ACC112 (cell line): ENCODE data around the gene MAGEB16.

ENCODE experiments used
- H2AFZ ChIP-seq: fragments of 200-600 bp; sonication (generic); one replicate; pipeline ENCODE4 v1.6.0; 2017; ENCODE audit warnings: antibody characterized with exemption, low read length; ENCODE audit not compliant: unreplicated experiment
- H3K27ac ChIP-seq: fragments of 200-600 bp; sonication (generic); 2 replicates; pipeline ENCODE4 v1.5.1; 2014; ENCODE audit warnings: low read depth, mild to moderate bottlenecking, antibody characterized with exemption, low read length, moderate library complexity
- H3K27me3 ChIP-seq: fragments of 200-600 bp; sonication (generic); 2 replicates; pipeline ENCODE4 v1.6.1; 2014; ENCODE audit warnings: mild to moderate bottlenecking, antibody characterized with exemption, low read length, moderate library complexity, mixed read lengths; ENCODE audit not compliant: insufficient read depth
- H3K36me3 ChIP-seq: fragments of 200-600 bp; sonication (generic); 2 replicates; pipeline ENCODE4 v1.6.1; 2016; ENCODE audit warnings: mild to moderate bottlenecking, antibody characterized with exemption, low read length, moderate library complexity, mixed read lengths; ENCODE audit not compliant: insufficient read depth
- H3K4me1 ChIP-seq: fragments of 200-600 bp; sonication (generic); one replicate; pipeline ENCODE4 v1.6.1; 2016; ENCODE audit warnings: low read length, mixed read lengths; ENCODE audit not compliant: insufficient read depth, unreplicated experiment, control insufficient read depth
- H3K4me3 ChIP-seq: fragments of 200-600 bp; sonication (generic); 2 replicates; pipeline ENCODE4 v1.5.1; 2014; ENCODE audit warnings: mild to moderate bottlenecking, low read depth, low read length
- H3K79me2 ChIP-seq: fragments of 200-600 bp; sonication (generic); one replicate; pipeline ENCODE4 v1.6.0; 2016; ENCODE audit warnings: low read length; ENCODE audit not compliant: control insufficient read depth, unreplicated experiment, insufficient read depth

MAGEB16 gene

DNA sequence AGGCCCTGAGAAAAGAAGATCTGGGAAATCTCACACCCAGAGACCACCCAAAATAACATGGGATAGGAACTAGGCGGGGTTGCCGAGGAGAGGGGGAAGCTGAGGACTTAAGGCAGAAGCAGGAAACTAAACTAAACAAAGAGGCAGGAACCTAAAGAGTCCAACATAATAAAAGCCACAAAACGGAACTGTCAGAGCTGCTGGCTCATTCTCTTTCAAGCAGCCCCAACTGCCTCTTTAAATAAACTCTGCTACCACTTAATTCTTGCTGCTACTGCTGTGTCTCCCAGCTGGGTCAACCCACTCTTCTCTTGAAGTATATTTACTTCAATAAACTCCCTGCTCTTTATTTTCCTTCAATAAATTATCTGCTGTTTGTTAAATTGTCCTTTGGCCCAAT, 44.5 kb downstream of the MAGEB16 start:
- Histone ChIP-seq H3K4me1 (no peaks in the 10 kb centered on the region), H3K4me3 (no peak overlapping the region), H2AFZ (no peak overlapping the region), H3K27ac (no peak overlapping the region), H3K79me2 (no peaks in the 10 kb centered on the region), H3K27me3 (no peaks in the 10 kb centered on the region), H3K36me3 (no peaks in the 10 kb centered on the region)

DNA sequence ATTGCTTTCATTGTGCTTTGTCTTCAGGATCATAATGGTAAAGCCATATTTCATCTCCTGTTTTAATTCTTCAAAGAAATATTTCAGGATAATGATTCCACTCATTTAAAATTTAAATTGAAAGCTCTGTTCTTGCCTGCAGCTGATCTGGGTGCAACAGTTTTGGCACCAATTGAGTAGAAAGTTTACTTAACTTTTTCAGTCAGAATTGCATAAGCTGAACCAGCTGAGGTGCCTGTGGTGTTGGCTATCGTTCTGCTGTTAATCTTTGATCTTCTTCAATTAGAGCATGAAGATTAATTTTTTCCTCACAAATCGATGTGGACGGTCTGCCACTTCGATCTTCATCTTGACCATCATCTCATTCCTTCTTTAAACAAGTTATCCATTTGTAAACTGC, 49.6 kb downstream of the MAGEB16 start:
- Histone ChIP-seq H3K27ac (no peak overlapping the region), H2AFZ (no peak overlapping the region), H3K27me3 (no peaks in the 10 kb centered on the region), H3K36me3 (no peaks in the 10 kb centered on the region), H3K4me3 (no peak overlapping the region), H3K4me1 (no peaks in the 10 kb centered on the region), H3K79me2 (no peaks in the 10 kb centered on the region)
